BE2C (cell line): ENCODE results near the gene DPH5.

Experiments used
- DNase-seq: peaks from one replicate; pipeline ENCODE4 v3.0.0-alpha.2; 2020
- H3K27me3 ChIP-seq: fragments of 250-450 bp; sonication (Bioruptor Pico); 2 replicates; pipeline ENCODE4 v1.5.1; 2020; ENCODE audit warnings: mild to moderate bottlenecking
- H3K36me3 ChIP-seq: fragments of 250-450 bp; sonication (Bioruptor Pico); 2 replicates; pipeline ENCODE4 v1.5.1; 2020; ENCODE audit warnings: mild to moderate bottlenecking
- H3K4me1 ChIP-seq: fragments of 250-450 bp; sonication (Bioruptor Pico); 2 replicates; pipeline ENCODE4 v1.5.1; 2020
- H3K4me3 ChIP-seq: 2 replicates; pipeline ENCODE4 v1.5.1; 2011; ENCODE audit warnings: low read depth, low read length
- H3K9me3 ChIP-seq: fragments of 250-450 bp; sonication (Bioruptor Pico); 2 replicates; pipeline ENCODE4 v1.5.1; 2020
- TF ChIP-seq, protein P1 (sequence below): IDR thresholded peaks from 2 replicates; pipeline ENCODE4 v1.5.1; 2012; ENCODE audit warnings: mild to moderate bottlenecking, low read depth, low read length

DPH5 gene

DNA sequence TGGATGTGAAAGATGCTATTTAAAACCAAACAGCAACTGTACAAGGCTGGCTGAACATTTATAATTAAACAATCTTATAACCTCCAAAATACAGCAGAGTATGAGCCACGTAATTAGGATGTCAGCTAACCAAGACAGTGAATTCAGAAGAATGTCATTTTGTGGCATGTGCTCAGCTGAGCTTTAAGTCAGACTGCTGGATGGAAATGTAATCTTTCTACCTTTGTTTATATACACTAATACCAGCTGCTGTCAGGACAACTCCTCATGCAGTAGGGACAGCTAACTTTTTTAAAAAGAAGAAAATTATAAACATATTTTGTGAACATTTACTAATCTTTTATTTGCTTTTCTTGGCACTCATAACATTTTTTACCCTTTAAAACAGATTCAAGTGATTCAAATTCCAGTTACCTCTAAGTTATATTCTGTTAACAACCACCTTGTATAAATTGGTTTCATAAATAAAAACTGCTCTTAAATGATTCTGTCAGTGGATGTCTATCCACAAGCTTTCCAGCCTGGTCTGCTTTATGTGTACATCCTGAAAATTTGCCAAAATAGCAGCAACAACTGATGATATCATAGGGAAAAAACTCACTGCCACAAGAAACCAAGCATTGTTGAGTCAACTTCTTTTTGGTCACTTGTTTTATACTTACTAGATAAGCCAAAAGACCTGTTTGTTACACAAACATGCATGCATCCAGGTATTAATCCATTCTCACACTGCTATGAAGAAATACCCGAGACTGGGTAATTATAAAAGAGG, 36.1 kb downstream of the DPH5 start:
- H3K36me3 ChIP-seq, result peaks cover 12% of the 10 kb centered on the region

DNA sequence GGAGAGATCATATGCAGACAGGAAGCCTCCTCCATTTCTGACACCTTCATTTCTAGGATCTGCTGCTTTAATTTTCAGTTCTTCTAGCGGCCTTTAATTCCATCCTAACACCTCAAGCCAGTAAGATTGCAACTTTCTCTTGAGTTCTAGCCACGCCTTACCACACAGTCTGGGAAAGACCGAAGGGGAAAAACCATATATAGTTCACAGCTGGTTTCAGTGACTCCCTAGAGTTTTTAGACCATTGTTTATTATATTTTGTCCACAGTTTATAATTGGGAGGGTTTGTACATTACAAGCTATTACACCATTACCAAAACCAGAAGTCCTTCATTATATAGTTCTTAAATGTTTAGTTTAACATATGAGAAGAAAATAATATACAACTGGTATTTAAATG, 37.5 kb downstream of the DPH5 start:
- Histone ChIP-seq H3K27me3 (no peaks in the 10 kb centered on the region), H3K36me3 (peaks cover 12% of the 10 kb centered on the region), H3K4me3 (no peak overlapping the region), H3K9me3 (0 out of 2 replicates have a peak, but pooled peaks cover 2% of the 10 kb centered on the region), H3K4me1 (0 out of 2 replicates have a peak, but pooled peaks cover 2% of the 10 kb centered on the region)
- DNase-seq, result no peak
- TF ChIP-seq, protein P1, sequence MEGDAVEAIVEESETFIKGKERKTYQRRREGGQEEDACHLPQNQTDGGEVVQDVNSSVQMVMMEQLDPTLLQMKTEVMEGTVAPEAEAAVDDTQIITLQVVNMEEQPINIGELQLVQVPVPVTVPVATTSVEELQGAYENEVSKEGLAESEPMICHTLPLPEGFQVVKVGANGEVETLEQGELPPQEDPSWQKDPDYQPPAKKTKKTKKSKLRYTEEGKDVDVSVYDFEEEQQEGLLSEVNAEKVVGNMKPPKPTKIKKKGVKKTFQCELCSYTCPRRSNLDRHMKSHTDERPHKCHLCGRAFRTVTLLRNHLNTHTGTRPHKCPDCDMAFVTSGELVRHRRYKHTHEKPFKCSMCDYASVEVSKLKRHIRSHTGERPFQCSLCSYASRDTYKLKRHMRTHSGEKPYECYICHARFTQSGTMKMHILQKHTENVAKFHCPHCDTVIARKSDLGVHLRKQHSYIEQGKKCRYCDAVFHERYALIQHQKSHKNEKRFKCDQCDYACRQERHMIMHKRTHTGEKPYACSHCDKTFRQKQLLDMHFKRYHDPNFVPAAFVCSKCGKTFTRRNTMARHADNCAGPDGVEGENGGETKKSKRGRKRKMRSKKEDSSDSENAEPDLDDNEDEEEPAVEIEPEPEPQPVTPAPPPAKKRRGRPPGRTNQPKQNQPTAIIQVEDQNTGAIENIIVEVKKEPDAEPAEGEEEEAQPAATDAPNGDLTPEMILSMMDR, result no peak

More for the DNA sequence above, 36.1 kb downstream of the DPH5 start:
- DNase-seq, result no peak
- no peaks in the 10 kb centered on the region for H3K9me3 ChIP-seq
- TF ChIP-seq, protein P1, result no peak
- H3K4me1 ChIP-seq, result 0 out of 2 replicates have a peak, but pooled peaks cover 2% of the 10 kb centered on the region
- H3K4me3 ChIP-seq, result no peak overlapping the region
- H3K27me3 ChIP-seq, result no peaks in the 10 kb centered on the region

DNA sequence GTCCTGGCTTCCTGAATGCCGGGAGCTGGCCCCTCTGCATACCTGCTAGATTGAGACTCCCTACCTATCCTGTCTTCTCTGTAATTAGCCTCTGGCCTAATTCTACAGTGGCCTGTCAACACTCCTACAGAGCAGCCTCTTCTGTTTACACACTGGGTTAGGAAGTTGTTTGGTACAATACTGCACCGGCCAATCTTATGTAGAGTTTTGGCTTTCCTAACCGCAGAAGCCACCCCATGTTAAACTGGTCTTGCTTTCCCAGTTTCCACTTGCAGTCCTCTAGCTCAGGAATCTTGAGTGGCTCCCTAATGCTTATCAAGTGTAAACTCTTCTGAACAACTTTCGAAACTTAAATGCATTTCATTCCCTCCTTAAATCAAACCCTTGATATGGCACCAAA, 42.8 kb downstream of the DPH5 start:
- no peaks in the 10 kb centered on the region for H3K4me1 ChIP-seq
- H3K9me3 ChIP-seq, result 0 out of 2 replicates have a peak, but pooled peaks cover 2% of the 10 kb centered on the region
- no peaks in the 10 kb centered on the region for H3K27me3 ChIP-seq
- no peak overlapping the region for H3K4me3 ChIP-seq
- H3K36me3 ChIP-seq, result peaks cover 6% of the 10 kb centered on the region
- no peak for DNase-seq
- TF ChIP-seq, protein P1, result no peak

DNA sequence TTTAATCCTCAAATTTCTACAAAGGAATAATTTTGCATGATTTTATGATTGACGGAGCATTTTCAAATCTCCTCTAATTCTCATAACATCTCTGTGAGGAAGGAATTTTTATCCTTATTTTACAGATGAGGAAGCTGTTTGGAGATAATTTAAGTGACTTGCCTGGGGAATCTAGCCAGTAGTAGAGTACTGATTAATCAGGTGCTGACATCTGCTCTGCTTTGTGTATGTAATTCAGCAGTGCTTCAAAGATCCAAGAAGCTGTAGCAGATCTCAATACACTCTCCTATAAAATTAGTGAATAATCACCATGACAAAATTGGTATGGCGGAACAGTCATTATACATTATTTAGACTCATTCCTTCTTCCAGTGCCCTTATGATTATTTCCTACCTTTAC, 46.0 kb downstream of the DPH5 start:
- DNase-seq, result no peak
- TF ChIP-seq, protein P1, result no peak
- Histone ChIP-seq H3K4me3 (no peak overlapping the region), H3K9me3 (0 out of 2 replicates have a peak, but pooled peaks cover 2% of the 10 kb centered on the region), H3K4me1 (no peaks in the 10 kb centered on the region), H3K36me3 (peaks cover 11% of the 10 kb centered on the region), H3K27me3 (no peaks in the 10 kb centered on the region)

DNA sequence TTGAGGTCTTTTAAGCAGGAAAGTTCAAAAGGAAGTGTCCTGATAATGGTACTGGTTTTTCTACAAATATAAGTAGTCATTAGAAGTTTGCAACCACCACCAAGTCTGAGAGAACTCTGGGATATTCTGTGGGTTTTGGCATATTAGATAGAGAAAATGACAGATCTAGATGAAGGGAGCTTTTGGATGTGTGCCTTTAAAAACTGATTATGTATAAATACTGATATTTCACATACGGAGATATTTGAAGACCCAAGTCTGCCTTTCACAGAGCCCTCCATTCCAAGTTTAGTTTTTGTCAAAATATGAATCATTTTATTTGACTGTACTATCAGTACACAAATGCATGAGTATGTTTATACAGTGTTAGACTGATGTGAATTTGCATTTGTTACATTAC, 48.6 kb downstream of the DPH5 start:
- H3K27me3 ChIP-seq, result no peaks in the 10 kb centered on the region
- H3K4me1 ChIP-seq, result no peaks in the 10 kb centered on the region
- H3K4me3 ChIP-seq, result no peak overlapping the region
- peaks cover 11% of the 10 kb centered on the region for H3K36me3 ChIP-seq
- no peak for DNase-seq
- TF ChIP-seq, protein P1, result no peak
- H3K9me3 ChIP-seq, result no peaks in the 10 kb centered on the region

DNA sequence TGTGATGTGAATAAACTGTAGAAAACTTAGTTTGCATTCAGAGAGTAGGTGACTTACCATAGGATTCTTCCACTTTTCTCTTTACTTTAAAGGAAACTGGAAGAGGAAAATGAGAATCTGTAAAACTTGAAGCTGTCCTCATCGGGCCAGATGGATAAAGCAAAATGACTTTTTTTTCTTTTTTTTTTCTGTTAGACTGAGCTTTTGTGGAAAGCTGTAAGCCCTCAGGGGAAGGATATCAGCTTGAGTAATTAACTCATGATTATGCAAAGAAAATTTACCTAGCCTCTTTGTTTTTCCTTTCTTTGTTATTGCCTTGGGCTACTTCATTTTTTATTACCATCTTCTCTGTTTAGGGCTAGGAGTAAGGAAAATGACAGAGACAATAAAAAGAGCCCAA, 53.4 kb downstream of the DPH5 start:
- Histone ChIP-seq H3K36me3 (0 out of 2 replicates have a peak, but pooled peaks cover 4% of the 10 kb centered on the region), H3K27me3 (no peaks in the 10 kb centered on the region), H3K9me3 (no peaks in the 10 kb centered on the region), H3K4me3 (no peak overlapping the region), H3K4me1 (no peaks in the 10 kb centered on the region)
- TF ChIP-seq, protein P1, result no peak
- no peak for DNase-seq
